NCI-H2196 (cell line): Measurements from ENCODE around the gene VAT1L.
"Not testable (repeated sequence)": the region's sequence is repeated elsewhere in the genome, so short reads cannot be mapped to it uniquely, and the experiment has no call there.

Source experiments
- DNase-seq: peaks from one replicate; lab custom pipeline; 2025; ENCODE audit not compliant: unreplicated experiment; lab: John Stamatoyannopoulos, UW

The VAT1L gene

DNA sequence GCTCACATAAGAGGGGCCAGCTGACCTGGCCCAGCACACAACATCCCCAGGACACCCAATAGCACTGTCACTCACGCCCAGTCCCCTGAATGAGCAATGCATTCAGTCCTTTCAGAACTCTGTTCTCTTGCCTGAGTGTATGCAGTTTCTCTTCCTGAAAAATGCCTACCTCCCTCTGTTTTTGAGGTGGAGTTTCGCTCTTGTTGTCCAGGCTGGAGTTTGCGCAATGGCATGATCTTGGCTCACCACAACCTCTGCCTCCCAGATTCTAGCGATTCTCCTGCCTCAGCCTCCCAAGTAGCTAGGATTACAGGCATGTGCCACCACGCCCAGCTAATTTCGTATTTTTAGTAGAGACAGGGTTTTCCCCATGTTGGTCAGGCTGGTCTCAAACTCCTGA is 159.2 kb downstream of the VAT1L start:
- not testable (repeated sequence) for DNase-seq

DNA sequence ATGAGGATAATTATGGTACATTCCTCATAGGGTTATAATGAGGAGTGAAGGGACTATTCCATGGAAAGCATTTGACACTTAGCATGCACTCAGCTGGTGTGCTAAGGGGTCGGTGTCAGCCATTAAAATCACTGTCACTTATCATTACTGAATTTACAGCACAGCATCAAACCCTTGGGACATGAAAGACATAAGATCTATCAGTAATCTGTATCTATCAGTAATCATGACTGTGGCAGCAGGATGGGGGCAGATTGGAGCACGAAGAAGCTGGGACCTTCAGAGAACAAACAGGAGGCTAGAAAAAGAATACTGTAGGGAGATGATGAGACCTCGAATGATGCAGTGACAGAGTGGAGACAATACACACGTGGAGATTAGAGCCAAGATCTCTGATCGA is 160.5 kb downstream of the VAT1L start:
- DNase-seq: no peak

DNA sequence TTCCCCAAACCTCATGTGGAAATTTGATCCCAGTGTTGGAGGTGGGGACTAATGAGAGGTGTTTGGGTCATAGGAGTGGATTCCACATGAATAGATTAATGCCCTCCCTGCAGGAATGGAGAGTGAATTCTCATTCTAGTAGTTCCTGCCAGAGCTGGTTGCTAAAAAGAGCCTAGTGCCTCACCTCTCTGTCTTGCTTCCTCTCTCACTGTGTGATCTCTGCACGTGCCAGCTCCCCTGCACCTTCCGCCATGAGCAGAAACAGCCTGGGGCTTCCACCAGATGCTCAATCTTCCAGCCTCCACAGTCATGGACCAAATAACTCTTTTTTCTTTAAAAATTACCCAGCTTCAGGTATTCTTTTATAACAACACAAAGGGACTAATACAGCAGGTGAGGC is 161.1 kb downstream of the VAT1L start:
- DNase-seq: no peak

DNA sequence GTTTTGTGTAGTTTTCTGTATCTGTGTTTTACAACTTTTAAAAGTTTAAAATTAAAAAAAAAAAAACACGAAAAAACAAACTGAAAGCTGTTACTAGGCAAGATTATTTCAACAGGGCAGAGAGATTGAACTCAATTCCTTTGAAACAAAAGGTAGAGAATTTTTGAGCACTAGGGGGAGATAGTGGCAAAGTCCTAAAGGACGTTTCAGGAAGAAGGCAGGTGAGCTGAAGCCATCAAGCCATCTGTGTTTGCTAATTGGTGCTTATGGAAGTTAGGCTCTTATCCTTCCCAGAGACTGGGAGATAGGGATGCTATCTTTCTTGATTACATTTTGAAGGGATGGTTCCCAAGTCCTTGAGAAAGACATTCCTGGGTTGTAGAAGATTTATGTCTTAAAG is 163.4 kb downstream of the VAT1L start:
- peak; percentile 11 for DNase-seq

DNA sequence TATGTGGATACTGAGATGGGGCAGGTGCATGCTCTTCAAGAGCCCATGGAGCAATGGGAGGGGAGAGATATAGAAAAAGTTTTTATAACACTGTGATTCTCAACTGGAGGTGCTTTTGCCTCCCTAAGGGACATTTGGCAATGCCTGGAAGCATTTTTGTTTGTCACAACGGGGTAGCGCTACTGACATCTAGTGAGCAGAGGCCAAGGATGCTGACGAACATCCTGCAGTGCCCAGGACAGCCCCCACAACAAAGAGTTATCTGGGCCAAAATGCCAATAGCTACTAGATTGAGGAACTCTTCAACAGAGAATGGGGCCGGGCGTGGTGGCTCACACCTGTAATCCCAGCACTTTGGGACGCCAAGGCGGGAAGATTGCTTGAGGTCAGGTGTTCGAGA is 166.8 kb downstream of the VAT1L start:
- no peak for DNase-seq

DNA sequence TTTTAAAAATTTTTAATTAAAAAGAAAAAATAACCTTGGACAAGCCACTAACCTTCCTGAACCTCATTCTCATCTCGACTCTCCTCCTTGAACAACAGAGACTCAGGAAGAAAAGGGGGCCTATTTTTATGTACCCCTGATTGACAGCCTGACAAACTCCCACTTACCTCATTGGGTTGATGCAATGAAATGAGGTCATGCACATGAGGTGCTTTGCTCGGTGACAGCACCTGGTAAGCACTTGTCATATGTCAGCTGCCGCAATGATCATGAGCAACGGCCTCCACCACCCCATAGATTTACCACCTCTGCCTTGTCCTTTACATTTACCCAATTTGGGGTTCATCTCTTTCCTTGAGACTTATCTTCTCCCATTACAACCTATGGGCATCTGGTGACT is 167.9 kb downstream of the VAT1L start:
- no peak for DNase-seq

DNA sequence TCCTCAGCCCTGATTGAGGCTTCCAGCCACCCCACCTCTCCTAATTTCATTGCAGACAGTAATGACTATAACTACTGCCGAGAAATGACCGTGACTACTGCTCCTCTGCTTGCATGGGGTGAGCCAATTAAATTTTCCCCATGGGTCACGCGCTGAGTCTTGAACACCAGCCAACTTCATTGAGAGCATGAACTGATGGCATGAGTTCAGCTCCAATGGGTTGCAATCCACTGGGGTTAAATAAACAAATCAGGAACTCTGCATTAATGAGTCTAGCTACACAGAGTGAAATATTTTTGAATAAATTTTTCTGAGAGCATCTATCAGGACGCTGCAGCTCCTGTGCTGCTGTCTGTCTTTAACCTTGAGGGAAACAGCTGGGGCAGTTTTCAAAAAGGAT is 172.4 kb downstream of the VAT1L start:
- DNase-seq: no peak

DNA sequence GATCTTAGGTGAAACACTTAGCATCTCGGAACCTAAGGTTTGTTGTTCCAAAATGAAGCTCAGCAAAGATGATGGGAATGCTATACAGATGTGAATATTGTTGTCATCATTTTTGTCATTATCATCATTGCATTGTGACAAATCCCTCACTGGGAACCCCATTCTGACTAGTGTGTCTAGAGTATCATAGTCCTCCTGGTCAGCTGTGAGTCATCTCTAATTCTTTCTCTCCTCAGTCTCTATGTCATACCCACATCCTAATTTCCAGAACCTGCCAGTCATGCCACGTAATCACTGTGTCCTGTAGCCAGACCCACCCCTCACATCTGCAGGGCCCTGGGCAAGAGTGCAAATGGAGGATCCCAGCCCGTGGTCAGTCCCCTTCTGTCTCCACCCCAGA is 173.4 kb downstream of the VAT1L start:
- DNase-seq: no peak

DNA sequence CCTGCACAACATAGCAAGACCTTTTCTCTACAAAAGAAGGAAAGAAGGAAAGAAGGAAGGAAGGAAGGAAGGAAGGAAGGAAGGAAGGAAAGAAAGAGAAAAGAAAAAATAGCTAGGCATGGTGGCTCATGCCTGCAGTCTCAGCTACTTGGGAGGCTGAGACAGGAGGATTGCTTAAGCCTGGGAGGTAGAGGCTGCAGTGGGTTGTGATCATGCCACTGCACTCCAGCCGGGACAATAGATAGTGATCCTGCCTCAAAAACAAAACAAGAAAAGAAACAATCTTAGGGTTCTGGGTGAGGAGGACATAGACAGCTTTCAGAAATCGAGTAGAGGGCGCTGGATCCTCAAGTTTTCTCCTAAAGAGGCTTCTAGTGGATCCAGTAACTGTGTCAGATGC is 174.3 kb downstream of the VAT1L start:
- no peak for DNase-seq

DNA sequence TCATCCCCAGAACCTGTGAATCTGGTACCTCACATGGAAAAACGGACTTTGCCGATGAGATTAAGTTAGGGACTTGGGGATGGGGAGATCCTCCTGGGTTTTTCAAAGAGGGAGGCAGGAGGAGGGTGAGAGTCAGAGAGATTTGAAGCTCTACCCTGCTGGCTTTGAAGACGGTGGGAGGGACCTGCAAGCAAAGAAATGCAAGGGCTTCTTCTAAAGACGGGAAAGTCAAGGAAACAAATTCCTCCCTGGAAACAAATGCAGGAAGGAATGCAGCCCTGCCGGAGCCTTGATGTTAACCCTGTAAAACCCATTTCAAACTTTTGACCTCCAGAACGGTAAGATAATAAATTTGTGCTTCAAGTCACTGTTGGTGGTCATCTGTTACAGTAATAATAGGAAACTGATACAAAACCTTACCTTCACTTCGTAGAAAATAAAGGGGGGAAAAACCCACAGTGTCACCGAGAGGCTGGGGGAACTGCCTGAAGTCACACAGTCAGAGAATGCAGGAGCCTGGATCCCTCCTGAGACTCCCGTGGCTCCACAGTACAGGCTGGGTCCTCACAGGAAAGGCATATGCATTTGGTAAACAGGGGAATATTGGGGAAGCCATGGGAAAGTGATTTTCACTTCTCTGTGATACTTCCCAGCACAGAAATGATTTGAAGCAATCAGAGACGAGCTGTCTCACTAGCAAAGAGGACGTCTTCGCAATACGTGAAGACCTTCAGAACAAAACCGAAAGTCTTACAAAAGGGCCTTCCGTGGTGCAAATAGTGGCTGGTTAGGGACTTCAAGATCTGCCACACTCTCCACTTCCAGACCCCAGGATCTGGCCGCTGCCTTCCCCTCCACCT is 175.1 kb downstream of the VAT1L start:
- DNase-seq: no peak

DNA sequence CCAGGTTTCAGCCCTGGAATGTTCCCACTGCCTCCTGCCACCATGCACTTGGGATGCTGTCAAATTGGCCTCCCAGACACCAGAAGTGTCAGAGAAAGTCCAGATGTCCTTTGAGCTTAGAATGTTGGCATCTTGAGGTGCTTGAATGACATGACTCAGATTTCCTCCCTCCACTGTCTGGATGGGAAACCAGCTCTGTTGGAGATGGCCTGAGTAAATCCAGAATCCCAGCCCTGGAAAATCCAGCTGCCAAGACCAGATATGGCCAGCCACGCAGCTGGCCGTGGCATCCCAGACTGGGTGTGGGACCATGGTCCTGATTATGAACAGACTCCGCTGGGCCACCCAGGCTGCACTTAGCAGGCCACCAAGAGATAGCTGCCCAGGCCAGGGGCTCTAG is 177.0 kb downstream of the VAT1L start:
- DNase-seq: no peak

DNA sequence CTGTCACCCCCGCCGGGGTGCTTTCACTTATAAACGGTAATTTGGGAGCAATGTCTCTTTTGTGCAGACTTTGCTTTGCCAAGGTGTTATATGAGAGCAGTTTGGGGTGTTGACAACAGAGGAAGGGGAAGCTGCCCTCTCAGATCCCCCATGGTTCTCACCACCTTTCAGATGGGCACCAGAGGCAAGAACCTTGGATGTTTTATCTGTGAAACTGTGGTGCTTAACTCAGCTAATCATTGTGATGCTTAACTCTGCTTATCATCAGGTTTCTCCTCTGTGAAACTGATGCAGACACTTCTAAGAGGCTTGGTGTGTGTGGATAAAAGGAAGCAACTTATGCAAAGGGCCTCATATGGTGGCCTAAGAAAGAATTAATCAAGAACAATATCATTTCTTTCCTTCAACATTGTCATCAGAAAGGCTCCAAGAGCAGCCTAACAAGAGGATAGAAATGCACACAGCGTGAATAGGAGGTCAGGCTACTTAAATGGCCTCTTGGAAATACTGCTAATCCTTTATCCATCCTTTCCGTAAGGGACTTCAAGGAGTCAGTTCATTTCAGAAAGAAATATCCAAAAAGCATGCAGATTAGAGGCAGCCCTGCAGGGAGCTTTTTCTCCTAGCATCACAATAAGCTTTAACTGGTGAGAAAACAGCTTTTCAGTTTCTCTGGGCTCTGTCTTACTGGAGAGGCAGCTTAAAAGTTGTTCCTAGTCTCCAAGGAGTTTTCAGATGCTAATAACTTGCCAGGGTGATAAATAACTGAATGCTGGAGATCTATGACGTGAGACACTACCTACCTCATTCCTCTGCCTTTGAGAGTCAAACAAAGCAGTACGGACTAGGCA is 178.9 kb downstream of the VAT1L start:
- DNase-seq: no peak

DNA sequence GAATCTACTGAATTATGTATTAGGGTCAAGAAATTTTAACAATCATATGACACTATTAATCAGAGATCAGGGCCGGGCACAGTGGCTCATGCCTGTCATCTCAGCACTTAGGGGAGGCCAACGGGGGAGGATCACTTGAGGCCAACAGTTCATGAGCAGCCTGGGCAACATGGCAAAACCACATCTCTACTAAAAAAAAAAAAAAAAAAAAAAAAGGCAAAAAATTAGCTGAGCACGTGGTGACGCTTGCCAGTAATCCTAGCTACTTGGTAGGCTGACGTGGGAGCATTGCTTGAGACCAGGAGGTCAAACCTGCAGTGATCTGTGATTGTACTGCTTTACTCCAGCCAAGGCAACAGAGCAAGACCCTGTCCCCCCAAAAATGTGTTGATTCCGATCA is 181.5 kb downstream of the VAT1L start:
- no peak for DNase-seq

DNA sequence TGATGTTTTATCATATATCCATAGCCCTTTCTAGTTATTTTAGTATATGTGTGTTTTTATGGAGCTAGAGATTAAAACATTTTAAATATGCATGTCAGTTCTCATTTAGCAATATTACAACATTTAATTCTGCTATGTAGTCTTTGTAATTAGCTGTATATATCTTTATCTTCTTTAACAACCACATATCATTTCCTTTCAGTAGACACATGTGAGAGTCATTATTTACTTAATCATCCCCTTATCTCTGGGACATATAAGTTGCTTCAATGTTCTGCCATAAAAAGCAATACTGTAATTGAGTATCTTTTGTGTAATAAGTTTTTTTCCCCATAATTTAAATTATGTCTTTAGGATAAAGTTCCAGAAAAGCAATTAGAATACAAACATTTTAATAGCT is 182.0 kb downstream of the VAT1L start:
- no peak for DNase-seq

DNA sequence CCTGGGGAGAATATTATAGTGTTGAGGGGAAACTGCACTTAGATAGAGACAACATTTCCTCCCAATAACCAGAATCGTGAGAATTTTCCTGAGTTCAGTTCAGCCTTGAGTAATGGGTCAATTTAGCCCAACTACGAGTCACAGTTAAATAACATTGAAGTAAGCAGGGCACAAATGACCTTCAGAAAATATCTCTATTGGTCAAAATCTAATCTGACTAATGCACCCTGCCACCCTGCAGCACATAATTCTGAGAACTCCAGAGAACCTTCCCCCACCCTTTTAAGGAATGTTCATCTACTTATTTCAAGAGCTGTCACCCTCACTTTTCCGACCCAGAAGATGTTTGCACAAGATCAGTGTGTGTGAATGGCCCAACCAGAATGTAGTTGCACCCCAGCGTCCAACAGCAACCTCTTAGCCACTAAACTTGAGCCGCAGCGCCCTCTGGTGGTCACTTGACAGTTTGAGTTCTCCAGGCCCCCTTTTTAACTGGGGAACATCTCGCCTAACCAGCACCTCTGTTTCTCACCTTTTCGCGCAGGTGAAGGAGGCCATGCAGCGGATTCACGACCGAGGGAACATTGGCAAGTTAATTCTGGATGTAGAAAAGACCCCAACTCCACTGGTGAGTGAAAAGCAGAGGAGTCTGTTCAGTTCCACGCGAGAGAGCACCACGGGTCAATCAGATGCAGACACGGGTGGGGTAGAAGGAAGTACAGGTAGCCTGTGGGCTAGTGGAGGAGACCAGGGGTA is 183.1 kb downstream of the VAT1L start:
- DNase-seq: peak; percentile 62

DNA sequence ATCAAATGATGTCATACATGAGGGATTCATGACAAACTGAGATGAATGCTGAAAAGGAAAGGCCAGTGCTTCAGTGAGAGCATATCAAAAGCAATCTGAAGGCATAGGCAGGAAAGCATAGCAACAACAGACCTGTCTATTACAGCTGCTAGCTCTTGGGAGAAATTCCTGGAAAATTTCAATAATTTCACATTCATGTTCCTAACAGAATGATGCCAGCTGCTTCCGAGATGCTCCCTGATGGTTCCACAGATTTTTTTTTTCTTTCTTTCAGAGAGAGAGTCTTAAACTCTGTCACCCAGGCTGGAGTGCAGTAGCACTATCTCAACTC is 183.7 kb downstream of the VAT1L start:
- DNase-seq: no peak

DNA sequence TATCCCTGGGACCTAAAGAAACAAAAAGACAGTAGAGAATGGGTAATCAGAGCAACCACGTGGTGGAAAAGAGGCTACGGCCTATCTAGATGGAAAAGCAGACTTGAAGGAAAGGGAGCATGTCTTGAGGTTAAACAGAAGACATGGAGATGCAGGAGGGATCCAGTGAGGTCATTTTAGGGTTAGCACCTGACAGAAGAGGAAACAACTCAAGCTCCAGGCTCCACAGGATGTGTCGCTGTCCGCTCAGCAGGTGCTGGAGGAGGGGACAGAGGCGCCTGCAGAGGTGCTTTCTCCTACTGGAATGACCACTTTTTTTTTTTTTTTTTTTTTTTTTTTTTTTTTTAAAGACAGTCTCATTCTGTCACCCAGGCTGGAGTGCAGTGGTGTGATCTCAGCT is 186.5 kb downstream of the VAT1L start:
- no peak for DNase-seq

DNA sequence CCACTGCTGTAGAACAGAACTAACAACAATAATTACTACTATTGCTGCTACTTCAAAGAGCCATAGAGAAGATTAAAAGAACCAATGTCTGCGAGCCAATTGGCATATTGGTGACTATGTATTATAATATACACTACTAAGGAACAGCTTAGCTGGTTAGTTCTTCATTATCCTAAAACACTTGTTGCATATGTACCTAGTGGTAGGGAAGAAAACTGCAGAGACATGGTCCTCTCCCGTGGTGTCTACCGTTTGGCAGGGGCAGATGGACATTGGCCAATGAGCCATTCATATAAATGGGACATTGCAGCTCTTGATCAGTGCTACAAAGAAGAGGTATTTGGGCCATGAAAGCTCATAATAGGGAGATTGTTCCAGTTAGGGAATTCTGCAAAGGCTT is 187.6 kb downstream of the VAT1L start:
- DNase-seq: no peak

DNA sequence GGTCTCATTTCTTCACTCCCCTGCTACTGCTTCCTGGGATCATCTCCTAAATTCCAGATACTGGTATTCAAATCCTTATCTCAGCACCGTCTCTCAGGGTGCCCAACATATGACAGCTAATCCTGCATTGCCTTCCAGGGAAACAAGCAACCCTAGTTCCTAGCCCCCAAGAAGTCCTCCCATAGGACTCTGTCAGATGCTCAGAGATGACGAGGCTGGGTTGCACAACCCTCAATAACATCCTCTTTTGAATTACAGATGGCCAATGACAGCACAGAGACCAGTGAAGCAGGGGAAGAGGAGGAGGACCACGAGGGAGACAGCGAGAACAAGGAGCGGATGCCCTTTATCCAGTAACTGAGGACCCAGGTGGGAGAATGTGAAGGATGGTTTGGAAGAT is 189.0 kb downstream of the VAT1L start:
- DNase-seq: no peak

DNA sequence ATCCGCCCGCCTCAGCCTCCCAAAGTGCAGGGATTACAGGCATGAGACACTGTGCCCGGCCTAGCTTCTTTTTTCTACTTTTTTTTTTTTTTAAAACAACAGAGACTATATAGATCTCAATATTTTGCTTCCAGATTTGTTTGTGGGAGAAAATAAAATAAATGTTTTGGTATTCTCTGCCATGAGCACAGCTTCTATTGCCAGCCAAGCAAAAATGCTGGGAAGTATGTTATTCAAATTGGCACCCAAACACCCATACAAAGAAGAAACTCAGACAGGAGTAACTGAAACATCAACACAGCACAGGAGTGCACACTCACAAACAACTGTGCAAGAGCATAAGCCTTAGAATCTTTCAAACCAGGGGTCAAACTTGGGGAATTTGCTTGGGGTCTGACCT is 196.7 kb downstream of the VAT1L start:
- DNase-seq: no peak

DNA sequence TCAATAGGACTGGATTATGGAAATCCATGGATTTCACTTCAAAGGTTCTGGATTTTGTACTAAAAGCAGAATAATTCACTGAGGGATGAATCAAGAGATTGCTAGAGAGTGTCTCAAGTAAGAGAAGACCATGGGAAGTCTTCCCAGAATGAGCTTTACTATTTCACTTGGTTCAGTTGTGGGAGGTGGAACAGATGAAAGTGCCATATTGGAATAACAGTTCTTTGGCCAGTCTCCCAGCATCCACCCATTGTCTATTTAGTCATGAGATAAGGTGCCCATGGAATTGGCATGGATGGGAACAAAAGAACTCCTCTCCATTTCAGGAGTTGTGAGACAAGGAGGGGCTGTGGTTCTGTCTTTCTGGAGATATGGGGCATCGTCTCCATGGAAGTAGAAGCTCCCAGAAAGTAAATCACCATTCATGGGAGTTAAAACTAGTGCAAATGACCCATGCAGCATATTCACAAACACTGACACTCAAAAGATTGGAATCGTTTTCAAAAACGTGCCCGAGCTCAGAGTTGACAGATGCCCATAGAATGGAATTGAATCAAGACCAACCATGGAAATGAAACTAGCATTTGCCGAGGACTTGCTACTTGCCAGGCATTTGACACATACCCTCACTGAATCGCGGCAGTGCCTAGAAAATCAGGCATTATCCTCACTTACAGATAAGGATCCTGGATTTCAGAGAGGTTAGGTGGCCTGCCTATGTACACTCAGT is 197.8 kb downstream of the VAT1L start:
- DNase-seq: no peak
